ENCODE measurements around the gene GSAP. TPM values are rescaled to one million over a fixed set of nuclear protein-coding genes. Genes with fewer than 3 reads are reported as not detected.
"Not testable (repeated sequence)": the region's sequence is repeated elsewhere in the genome, so short reads cannot be mapped to it uniquely, and the experiment has no call there.

The GSAP gene, protein sequence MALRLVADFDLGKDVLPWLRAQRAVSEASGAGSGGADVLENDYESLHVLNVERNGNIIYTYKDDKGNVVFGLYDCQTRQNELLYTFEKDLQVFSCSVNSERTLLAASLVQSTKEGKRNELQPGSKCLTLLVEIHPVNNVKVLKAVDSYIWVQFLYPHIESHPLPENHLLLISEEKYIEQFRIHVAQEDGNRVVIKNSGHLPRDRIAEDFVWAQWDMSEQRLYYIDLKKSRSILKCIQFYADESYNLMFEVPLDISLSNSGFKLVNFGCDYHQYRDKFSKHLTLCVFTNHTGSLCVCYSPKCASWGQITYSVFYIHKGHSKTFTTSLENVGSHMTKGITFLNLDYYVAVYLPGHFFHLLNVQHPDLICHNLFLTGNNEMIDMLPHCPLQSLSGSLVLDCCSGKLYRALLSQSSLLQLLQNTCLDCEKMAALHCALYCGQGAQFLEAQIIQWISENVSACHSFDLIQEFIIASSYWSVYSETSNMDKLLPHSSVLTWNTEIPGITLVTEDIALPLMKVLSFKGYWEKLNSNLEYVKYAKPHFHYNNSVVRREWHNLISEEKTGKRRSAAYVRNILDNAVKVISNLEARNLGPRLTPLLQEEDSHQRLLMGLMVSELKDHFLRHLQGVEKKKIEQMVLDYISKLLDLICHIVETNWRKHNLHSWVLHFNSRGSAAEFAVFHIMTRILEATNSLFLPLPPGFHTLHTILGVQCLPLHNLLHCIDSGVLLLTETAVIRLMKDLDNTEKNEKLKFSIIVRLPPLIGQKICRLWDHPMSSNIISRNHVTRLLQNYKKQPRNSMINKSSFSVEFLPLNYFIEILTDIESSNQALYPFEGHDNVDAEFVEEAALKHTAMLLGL
- 10 to 100 TPM; 40.9 to 45.4 TPM for total RNA-seq
- polyA plus RNA-seq (ENCODE audit: insufficient read length in 6 of 6): 10 to 100 TPM; 34.1 to 60.1 (median 47.1) TPM
- long read RNA-seq, donor 1, partial matches to known transcripts: 6 of 6 reads
- long read RNA-seq, donor 1, other reads (novel, unspliced or antisense): 0 of 6 reads
- long read RNA-seq, donor 2, partial matches to known transcripts: 0 of 1 reads
- long read RNA-seq, donor 2, other reads (novel, unspliced or antisense): 0 of 1 reads
- long read RNA-seq, donor 3, partial matches to known transcripts: 0 of 5 reads
- long read RNA-seq, donor 3, other reads (novel, unspliced or antisense): 0 of 5 reads
- long read RNA-seq, donor 4, partial matches to known transcripts: 1 of 5 reads
- long read RNA-seq, donor 4, other reads (novel, unspliced or antisense): 4 of 5 reads
- long read RNA-seq, donor 5, partial matches to known transcripts: 272 of 295 reads
- long read RNA-seq, donor 5, other reads (novel, unspliced or antisense): 22 of 295 reads
- long read RNA-seq, donor 6, partial matches to known transcripts: 0 of 6 reads
- long read RNA-seq, donor 6, other reads (novel, unspliced or antisense): 0 of 6 reads
- long read RNA-seq, donor 7, partial matches to known transcripts: 0 of 4 reads
- long read RNA-seq, donor 7, other reads (novel, unspliced or antisense): 0 of 4 reads
- long read RNA-seq, donor 8: 0 reads
- long read RNA-seq, donor 9: 0 reads
- long read RNA-seq, donor 10, partial matches to known transcripts: 0 of 4 reads
- long read RNA-seq, donor 10, other reads (novel, unspliced or antisense): 4 of 4 reads
- long read RNA-seq, donor 11, partial matches to known transcripts: 0 of 1 reads
- long read RNA-seq, donor 11, other reads (novel, unspliced or antisense): 0 of 1 reads
- long read RNA-seq, donor 12, partial matches to known transcripts: 0 of 1 reads
- long read RNA-seq, donor 12, other reads (novel, unspliced or antisense): 0 of 1 reads

DNA sequence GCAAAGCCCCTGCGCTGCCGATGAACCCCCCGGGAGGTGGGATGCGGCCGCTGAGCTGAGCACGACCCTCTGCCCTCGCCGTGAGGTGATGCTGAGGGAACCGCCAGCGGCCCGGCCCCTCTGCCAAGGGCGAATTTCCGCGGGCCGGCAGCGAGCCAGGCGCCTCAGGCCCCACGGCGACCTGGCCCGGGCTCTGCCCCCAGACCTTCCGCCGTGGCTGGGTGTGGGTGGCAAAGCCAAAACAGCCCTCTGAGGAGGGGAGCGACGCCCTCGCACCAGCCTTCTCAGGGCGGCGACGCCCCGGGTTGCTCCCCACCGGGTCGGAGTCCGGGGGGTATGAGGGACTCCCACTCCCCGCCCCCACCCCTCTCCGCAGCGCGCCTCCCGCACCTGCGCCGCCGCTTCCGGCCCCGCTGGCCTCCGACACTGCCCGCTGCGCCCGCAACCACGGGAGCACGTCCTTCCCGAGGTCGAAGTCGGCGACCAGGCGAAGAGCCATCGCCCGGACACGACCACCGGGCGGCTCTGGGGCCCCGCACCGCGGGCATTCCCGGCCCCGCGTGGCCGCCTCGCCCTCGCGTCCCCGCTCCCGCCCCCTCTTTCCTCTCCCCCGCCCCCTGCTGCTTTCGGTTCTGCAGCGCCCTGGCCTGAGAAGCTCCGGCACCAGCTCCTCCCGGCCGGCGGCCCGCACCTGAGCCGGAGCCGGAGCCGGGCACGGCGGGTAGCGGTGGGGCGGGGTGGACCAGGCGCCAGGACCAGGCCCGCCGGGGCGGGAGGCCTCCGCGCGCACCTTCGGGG, at the start of gene GSAP:
TSS of gene GSAP (minus strand) at position 527 of the 798 bp plus-strand sequence. CDS start at position 499, 28 bp downstream.
- TF ChIP-seq, protein P1, sequence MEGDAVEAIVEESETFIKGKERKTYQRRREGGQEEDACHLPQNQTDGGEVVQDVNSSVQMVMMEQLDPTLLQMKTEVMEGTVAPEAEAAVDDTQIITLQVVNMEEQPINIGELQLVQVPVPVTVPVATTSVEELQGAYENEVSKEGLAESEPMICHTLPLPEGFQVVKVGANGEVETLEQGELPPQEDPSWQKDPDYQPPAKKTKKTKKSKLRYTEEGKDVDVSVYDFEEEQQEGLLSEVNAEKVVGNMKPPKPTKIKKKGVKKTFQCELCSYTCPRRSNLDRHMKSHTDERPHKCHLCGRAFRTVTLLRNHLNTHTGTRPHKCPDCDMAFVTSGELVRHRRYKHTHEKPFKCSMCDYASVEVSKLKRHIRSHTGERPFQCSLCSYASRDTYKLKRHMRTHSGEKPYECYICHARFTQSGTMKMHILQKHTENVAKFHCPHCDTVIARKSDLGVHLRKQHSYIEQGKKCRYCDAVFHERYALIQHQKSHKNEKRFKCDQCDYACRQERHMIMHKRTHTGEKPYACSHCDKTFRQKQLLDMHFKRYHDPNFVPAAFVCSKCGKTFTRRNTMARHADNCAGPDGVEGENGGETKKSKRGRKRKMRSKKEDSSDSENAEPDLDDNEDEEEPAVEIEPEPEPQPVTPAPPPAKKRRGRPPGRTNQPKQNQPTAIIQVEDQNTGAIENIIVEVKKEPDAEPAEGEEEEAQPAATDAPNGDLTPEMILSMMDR (IDR thresholded peaks at IDR 0.05): no peak
- intact Hi-C loops (cut with DNase I): no loop called here
- H3K27ac ChIP-seq: peak within 1 kb of the TSS; percentile 94 to 98
- no peaks in the 10 kb centered on the region for H3K9me3 ChIP-seq
- peaks cover 8 to 60% of the 10 kb centered on the region in 2 donors for H3K4me1 ChIP-seq
- H3K27me3 ChIP-seq: no peaks in the 10 kb centered on the region
- no peaks in the 10 kb centered on the region for H3K36me3 ChIP-seq
- peak within 1 kb of the TSS; percentile 73 to 79 for H3K4me3 ChIP-seq
- peak; percentile 37 to 94 (median 63) for DNase-seq
- ATAC-seq: peak; percentile 78

DNA sequence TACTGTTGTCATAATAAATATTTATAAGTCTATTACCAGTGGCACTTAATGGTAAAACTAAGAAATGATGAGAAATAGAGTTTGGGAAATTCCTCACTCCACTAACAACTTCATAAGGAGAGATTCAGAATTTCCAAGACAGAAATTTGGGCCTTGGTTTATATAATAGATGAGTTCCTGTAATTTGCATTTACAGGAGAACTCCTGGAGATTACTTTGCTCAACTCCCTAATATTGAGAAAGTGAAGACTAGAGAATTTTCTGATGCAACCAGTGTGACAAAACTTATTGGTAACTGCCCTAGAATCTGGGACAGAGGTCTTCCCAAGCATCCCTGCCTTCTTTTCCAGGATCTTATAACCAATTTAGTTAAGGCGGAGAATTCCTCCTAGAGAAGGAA, 49.1 kb upstream of the GSAP start:
- Histone ChIP-seq H3K27me3 (no peaks in the 10 kb centered on the region), H3K4me1 (peaks cover 0 to 44% of the 10 kb centered on the region in 2 donors), H3K36me3 (no peaks in the 10 kb centered on the region), H3K9me3 (no peaks in the 10 kb centered on the region), H3K4me3 (no peak overlapping the region), H3K27ac (peak overlapping the region in 1 of 2 donors; percentile 89)
- DNase-seq (no peak), ATAC-seq (no peak)
- intact Hi-C loops (cut with DNase I): no loop called here
- TF ChIP-seq, protein P1 (IDR thresholded peaks at IDR 0.05): no peak

DNA sequence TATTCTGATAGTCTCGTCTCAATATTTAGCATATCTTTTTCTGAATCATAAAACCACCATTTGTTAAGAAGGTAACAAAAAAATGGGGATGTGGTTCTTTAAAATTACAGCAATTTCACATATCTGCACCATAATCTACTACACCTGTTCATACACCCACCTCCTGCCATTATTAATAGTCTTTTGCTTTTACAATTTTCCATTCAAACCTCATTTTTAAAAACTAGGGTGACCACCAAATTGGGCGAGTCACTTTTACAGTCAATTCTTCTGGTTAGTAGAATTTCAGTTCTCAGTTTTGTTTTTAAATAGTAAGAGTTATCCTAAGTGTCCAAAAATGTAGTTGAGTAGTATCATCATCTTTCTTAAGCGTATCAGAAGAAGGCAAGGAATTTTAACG, 48.4 kb upstream of the GSAP start:
- Histone ChIP-seq H3K4me1 (peaks cover 0 to 45% of the 10 kb centered on the region in 2 donors), H3K4me3 (no peak overlapping the region), H3K27ac (peak overlapping the region in 1 of 2 donors; percentile 89), H3K9me3 (no peaks in the 10 kb centered on the region), H3K27me3 (no peaks in the 10 kb centered on the region), H3K36me3 (no peaks in the 10 kb centered on the region)
- TF ChIP-seq, protein P1 (IDR thresholded peaks at IDR 0.05): no peak
- ATAC-seq (no peak), DNase-seq (no peak)
- intact Hi-C loops (cut with DNase I): no loop called here

DNA sequence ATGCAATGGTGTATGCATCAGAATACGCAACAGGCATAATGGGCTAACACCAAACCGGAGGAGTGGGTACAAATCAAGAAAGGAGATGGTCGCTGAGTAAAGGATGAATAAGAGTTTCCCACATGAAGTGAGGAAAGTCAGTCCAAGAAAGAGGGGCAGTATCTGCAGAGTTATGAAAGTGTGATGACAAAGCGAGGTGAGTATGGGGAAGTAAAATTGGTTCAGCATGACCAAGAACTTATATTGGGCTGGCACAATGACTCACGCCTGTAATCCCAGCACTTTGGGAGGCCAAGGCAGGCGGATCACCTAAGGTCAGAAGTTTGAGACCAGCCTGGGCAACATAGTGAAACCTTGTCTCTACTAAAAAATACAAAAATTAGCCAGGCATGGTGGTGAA, 47.5 kb upstream of the GSAP start:
- H3K27me3 ChIP-seq; DNase-seq; H3K36me3 ChIP-seq; H3K4me3 ChIP-seq; intact Hi-C loops (cut with DNase I); H3K9me3 ChIP-seq: not testable (repeated sequence)
- peak overlapping the region in 1 of 2 donors; percentile 89 for H3K27ac ChIP-seq
- peaks cover 0 to 55% of the 10 kb centered on the region in 2 donors for H3K4me1 ChIP-seq
- peak; percentile 26 for ATAC-seq

Measured in left lung (tissue), 14 donors.